HepG2 (cell line): ENCODE results near the gene FCER1G. TPM values are rescaled to one million over a fixed set of nuclear protein-coding genes. Genes with fewer than 3 reads are reported as not detected.

Experiments used
- BCLAF1 ChIP-seq: fragments of 450-650 bp; IDR thresholded peaks from 2 replicates; pipeline ENCODE4 v1.6.1; 2017; ENCODE audit warnings: mild to moderate bottlenecking
- CHD4 ChIP-seq: fragments of 200-600 bp; sonication (generic); IDR thresholded peaks from 2 replicates; pipeline ENCODE4 v1.7.0; 2017; ENCODE audit warnings: mild to moderate bottlenecking, low read length, borderline replicate concordance
- DMAP1 ChIP-seq: IDR thresholded peaks from 2 replicates; pipeline ENCODE4 v1.6.1; 2016
- NKX3-1 ChIP-seq: sonication (generic); formaldehyde crosslinking; IDR thresholded peaks from 2 replicates; pipeline ENCODE4 v1.5.0; 2020; ENCODE audit warnings: missing genetic modification reagents
- PPARG ChIP-seq: conservative IDR thresholded peaks from 2 replicates; pipeline ENCODE4 v1.6.1; 2016; ENCODE audit warnings: missing biosample characterization, missing genetic modification reagents
- REPIN1 ChIP-seq: sonication (generic); formaldehyde crosslinking; IDR thresholded peaks from 2 replicates; pipeline ENCODE4 v1.8.0; 2022; ENCODE audit warnings: missing genetic modification reagents, low read depth, mild to moderate bottlenecking, borderline replicate concordance
- RXRB ChIP-seq: IDR thresholded peaks from 2 replicates; pipeline ENCODE4 v1.6.1; 2016; ENCODE audit warnings: borderline replicate concordance, missing genetic modification reagents, missing compliant biosample characterization
- XBP1 ChIP-seq: sonication (generic); formaldehyde crosslinking; IDR thresholded peaks from 2 replicates; pipeline ENCODE4 v1.5.0; 2020; ENCODE audit warnings: missing genetic modification reagents
- ZFP36L1 ChIP-seq: sonication (generic); formaldehyde crosslinking; IDR thresholded peaks from 2 replicates; pipeline ENCODE4 v1.8.0; 2022; ENCODE audit warnings: mild to moderate bottlenecking, missing genetic modification reagents, moderate library complexity
- ZFP37 ChIP-seq: sonication (generic); formaldehyde crosslinking; IDR thresholded peaks from 2 replicates; pipeline ENCODE4 v1.4.0; 2020; ENCODE audit warnings: missing genetic modification reagents, borderline replicate concordance
- ZNF503 ChIP-seq: sonication (generic); formaldehyde crosslinking; IDR thresholded peaks from 2 replicates; pipeline ENCODE4 v1.4.0; 2020; ENCODE audit warnings: missing genetic modification reagents
- ZNF513 ChIP-seq: sonication (generic); formaldehyde crosslinking; conservative IDR thresholded peaks from 2 replicates; pipeline ENCODE4 v1.5.0; 2020; ENCODE audit warnings: missing genetic modification reagents
- polyA plus RNA-seq, 8 experiments: library from polyadenylated mRNA; depleted of rRNA in 3 of 8; stranded (reverse) in 7 of 8; unstranded in 1 of 8; fragments of >200 nt; fragmentation: Illumina TruSeq in 4 of 8; extraction: Trizol in 4 of 8; gene quantifications; 2 replicates each; pipeline versions ENCODE4 v1.2.1 to v1.2.3, GENCODE V29; 2011 to 2016; ENCODE audit warnings: low read depth in 4 of 8, missing spikeins in 1 of 8, mixed read lengths in 1 of 8; ENCODE audit not compliant: insufficient read depth in 1 of 8
- total RNA-seq, 5 experiments: library from RNA; depleted of rRNA; stranded (reverse); fragments of >200 nt; fragmentation: Illumina TruSeq; extraction: Trizol; gene quantifications; 2 replicates each; pipeline ENCODE4 v1.2.3, GENCODE V29; 2016; ENCODE audit warnings: low read depth in 1 of 5
- TF ChIP-seq, protein P1 (sequence below): sonication (generic); formaldehyde crosslinking; IDR thresholded peaks from 2 replicates; pipeline ENCODE4 v1.4.0; 2020; ENCODE audit warnings: missing genetic modification reagents, borderline replicate concordance
- TF ChIP-seq, protein P2 (sequence below): sonication (generic); formaldehyde crosslinking; IDR thresholded peaks from 2 replicates; pipeline ENCODE4 v1.4.0; 2020; ENCODE audit warnings: mild to moderate bottlenecking, low read depth, missing genetic modification reagents

The FCER1G gene
- total and polyA plus RNA-seq, 2 of the 13 experiments (the other 11 are each of a cell fraction or from before 2014, with no cell fraction given): 1.3 to 6.4 TPM

GRCh38 chr1:161201836-161202712 lies 13.0 kb upstream of the FCER1G start, which contains the start of gene NDUFS2 (continued):
- TF ChIP-seq ZNF503 (CRISPR knock-in tag): no peak
- peak; percentile 30; the same call in 1 of the 2 replicates for TF ChIP-seq RXRB (CRISPR knock-in tag)
- TF ChIP-seq, protein P1, sequence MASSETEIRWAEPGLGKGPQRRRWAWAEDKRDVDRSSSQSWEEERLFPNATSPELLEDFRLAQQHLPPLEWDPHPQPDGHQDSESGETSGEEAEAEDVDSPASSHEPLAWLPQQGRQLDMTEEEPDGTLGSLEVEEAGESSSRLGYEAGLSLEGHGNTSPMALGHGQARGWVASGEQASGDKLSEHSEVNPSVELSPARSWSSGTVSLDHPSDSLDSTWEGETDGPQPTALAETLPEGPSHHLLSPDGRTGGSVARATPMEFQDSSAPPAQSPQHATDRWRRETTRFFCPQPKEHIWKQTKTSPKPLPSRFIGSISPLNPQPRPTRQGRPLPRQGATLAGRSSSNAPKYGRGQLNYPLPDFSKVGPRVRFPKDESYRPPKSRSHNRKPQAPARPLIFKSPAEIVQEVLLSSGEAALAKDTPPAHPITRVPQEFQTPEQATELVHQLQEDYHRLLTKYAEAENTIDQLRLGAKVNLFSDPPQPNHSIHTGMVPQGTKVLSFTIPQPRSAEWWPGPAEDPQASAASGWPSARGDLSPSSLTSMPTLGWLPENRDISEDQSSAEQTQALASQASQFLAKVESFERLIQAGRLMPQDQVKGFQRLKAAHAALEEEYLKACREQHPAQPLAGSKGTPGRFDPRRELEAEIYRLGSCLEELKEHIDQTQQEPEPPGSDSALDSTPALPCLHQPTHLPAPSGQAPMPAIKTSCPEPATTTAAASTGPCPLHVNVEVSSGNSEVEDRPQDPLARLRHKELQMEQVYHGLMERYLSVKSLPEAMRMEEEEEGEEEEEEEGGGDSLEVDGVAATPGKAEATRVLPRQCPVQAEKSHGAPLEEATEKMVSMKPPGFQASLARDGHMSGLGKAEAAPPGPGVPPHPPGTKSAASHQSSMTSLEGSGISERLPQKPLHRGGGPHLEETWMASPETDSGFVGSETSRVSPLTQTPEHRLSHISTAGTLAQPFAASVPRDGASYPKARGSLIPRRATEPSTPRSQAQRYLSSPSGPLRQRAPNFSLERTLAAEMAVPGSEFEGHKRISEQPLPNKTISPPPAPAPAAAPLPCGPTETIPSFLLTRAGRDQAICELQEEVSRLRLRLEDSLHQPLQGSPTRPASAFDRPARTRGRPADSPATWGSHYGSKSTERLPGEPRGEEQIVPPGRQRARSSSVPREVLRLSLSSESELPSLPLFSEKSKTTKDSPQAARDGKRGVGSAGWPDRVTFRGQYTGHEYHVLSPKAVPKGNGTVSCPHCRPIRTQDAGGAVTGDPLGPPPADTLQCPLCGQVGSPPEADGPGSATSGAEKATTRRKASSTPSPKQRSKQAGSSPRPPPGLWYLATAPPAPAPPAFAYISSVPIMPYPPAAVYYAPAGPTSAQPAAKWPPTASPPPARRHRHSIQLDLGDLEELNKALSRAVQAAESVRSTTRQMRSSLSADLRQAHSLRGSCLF (CRISPR knock-in tag): no peak; the same call in 1 of the 2 replicates
- TF ChIP-seq NKX3-1: peak; percentile 60; the same call in 1 of the 2 replicates
- no peak for TF ChIP-seq ZNF513 (CRISPR knock-in tag)
- peak; percentile 81; the same call in 1 of the 2 replicates for TF ChIP-seq DMAP1 (CRISPR knock-in tag)
- no peak for TF ChIP-seq ZFP36L1 (CRISPR knock-in tag)
- TF ChIP-seq, protein P2, sequence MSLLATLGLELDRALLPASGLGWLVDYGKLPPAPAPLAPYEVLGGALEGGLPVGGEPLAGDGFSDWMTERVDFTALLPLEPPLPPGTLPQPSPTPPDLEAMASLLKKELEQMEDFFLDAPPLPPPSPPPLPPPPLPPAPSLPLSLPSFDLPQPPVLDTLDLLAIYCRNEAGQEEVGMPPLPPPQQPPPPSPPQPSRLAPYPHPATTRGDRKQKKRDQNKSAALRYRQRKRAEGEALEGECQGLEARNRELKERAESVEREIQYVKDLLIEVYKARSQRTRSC (CRISPR knock-in tag): no peak
- TF ChIP-seq PPARG (CRISPR knock-in tag): no peak
- TF ChIP-seq XBP1 (CRISPR knock-in tag): no peak
- TF ChIP-seq BCLAF1: no peak
- TF ChIP-seq REPIN1 (CRISPR knock-in tag): peak; percentile 59; the same call in 1 of the 2 replicates
- no peak for TF ChIP-seq CHD4
- TF ChIP-seq ZFP37 (CRISPR knock-in tag): no peak
